Measurements from ENCODE around the gene DDX31. TPM values are rescaled to one million over a fixed set of nuclear protein-coding genes. Genes with fewer than 3 reads are reported as not detected.

Gene DDX31
- total and polyA plus RNA-seq, 9 donors, result 8.3 to 13.2 (median 9.0) TPM

DNA sequence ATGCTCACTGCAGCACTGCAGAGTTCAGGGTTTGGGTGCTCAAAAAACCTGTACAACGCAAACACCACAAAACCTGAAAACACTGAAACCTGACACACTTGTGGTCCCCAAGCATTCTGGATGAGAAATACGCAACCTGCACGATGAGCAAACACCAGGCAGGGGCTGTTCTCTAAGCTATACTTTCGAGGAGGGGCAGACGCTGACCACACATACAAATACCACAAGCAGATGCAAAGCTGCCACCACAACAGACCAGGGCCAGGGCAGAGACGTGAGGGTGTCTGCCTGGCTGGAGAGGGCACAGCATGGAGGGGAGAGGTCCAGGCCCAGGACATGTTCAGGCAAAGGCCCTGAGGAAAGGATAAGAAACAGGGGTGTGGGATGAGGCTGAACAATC lies 64.4 kb downstream of the DDX31 start:
- Histone ChIP-seq H3K36me3 (ENCODE audit: control insufficient read depth, insufficient read depth, low read length) (peaks cover 69% of the 10 kb centered on the region), H3K4me1 (ENCODE audit: control insufficient read depth, insufficient read depth, low read length) (no peaks in the 10 kb centered on the region), H3K27ac (ENCODE audit: low read length) (no peak overlapping the region), H3K4me3 (ENCODE audit: low read length) (no peak overlapping the region), H3K9me3 (replicated peaks; ENCODE audit: control insufficient read depth, low read depth, low read length) (no peaks in the 10 kb centered on the region), H3K27me3 (ENCODE audit: control insufficient read depth, insufficient read depth, low read length) (no peaks in the 10 kb centered on the region)
- no peak for DNase-seq
- 92% methylated on average over 2 of the region's 6 CpGs for WGBS (ENCODE audit: insufficient coverage)

DNA sequence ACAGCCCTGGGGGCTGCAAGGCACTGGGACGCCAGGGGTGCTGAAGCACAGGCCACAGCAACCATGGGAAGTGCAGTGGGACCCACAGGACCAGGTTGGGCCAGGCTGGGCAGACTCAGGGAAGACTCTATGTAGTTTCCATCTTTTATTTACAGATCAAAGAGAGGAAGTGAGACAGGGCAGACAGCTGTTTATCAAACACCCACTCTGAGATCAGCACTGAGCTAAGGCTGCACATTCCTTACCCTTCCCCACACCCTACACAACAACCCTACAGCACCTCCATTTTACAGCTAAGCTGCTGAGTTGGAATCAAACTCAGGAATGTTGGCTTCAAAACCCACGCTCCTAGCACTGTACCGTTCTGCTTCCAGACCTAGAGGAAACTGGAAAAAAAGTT lies 67.6 kb downstream of the DDX31 start:
- Histone ChIP-seq H3K9me3 (replicated peaks; ENCODE audit: control insufficient read depth, low read depth, low read length) (no peaks in the 10 kb centered on the region), H3K4me3 (ENCODE audit: low read length) (no peak overlapping the region), H3K36me3 (ENCODE audit: control insufficient read depth, insufficient read depth, low read length) (peaks cover 55% of the 10 kb centered on the region), H3K27me3 (ENCODE audit: control insufficient read depth, insufficient read depth, low read length) (no peaks in the 10 kb centered on the region), H3K4me1 (ENCODE audit: control insufficient read depth, insufficient read depth, low read length) (no peaks in the 10 kb centered on the region), H3K27ac (ENCODE audit: low read length) (no peak overlapping the region)
- DNase-seq, result no peak
- WGBS (ENCODE audit: insufficient coverage), result 71% methylated on average over 1 of the region's 3 CpGs

GRCh38 chr9:132600326-132600984 lies 69.3 kb downstream of the DDX31 start:
- no peaks in the 10 kb centered on the region for H3K27me3 ChIP-seq (ENCODE audit: control insufficient read depth, insufficient read depth, low read length)
- 95% methylated on average over 12 of the region's 12 CpGs for WGBS (ENCODE audit: insufficient coverage)
- no peak for DNase-seq
- H3K9me3 ChIP-seq (replicated peaks; ENCODE audit: control insufficient read depth, low read depth, low read length), result no peaks in the 10 kb centered on the region
- no peak overlapping the region for H3K4me3 ChIP-seq (ENCODE audit: low read length)
- peaks cover 50% of the 10 kb centered on the region for H3K36me3 ChIP-seq (ENCODE audit: control insufficient read depth, insufficient read depth, low read length)
- H3K27ac ChIP-seq (ENCODE audit: low read length), result no peak overlapping the region
- H3K4me1 ChIP-seq (ENCODE audit: control insufficient read depth, insufficient read depth, low read length), result no peaks in the 10 kb centered on the region

DNA sequence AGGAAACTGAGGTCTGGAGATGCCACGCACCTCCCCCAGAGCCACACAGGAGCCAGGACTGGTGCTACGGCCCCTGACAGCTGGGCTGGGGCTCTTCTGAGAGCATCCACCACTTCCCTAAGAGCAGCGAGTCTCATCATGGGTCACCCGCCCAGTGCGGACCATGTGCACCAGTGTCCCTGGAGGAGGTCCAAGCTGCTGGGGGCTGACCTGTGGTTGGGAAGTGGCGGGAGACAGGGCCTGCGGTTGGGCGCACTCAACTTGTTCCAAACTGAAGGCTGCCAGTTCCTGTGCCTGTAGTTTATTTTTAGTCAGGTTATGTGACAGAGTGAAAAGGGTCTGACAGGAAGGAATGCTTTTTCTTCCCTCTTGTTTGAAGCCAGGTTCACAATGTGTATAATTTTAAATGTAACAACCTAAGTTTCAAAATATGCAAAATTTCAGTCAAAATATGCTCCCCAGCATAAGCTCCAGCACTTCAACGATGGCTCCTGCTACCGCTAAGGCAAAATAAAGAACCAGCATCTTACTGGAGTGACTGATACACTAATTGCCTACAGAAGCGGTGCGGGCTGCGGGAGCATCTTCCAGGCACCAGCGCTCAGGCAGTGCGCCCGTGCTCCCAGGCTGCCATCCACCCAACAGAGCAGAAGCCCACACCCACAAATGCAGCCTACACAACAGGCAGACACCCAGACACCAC lies 72.6 kb downstream of the DDX31 start:
- Histone ChIP-seq H3K36me3 (ENCODE audit: control insufficient read depth, insufficient read depth, low read length) (peaks cover 47% of the 10 kb centered on the region), H3K27ac (ENCODE audit: low read length) (no peak overlapping the region)

DNA sequence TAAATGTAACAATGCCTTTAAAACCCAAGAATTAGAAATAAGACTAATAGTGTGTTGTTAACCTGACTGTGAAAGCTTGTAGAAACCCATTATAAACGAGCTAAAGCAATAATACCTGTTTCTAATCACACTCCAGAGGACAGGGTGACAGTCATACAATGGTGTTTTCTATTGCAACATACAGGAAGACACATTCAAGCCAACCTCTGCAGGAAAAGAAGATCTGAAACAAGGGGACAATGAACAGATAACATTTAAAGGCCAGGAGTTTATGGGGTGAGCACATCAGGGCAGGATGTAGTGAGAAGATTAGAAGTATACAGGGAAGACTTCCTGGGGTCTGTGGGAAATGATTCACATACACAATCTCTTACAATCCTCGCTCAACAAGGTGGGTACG lies 73.6 kb downstream of the DDX31 start:
- no CpG with 5 or more reads among the region's 3 CpGs for WGBS (ENCODE audit: insufficient coverage)
- Histone ChIP-seq H3K36me3 (ENCODE audit: control insufficient read depth, insufficient read depth, low read length) (peaks cover 40% of the 10 kb centered on the region), H3K27ac (ENCODE audit: low read length) (no peak overlapping the region), H3K4me3 (ENCODE audit: low read length) (no peak overlapping the region), H3K4me1 (ENCODE audit: control insufficient read depth, insufficient read depth, low read length) (no peaks in the 10 kb centered on the region), H3K9me3 (replicated peaks; ENCODE audit: control insufficient read depth, low read depth, low read length) (no peaks in the 10 kb centered on the region), H3K27me3 (ENCODE audit: control insufficient read depth, insufficient read depth, low read length) (peaks cover 22% of the 10 kb centered on the region)
- no peak for DNase-seq

More for the DNA sequence above, 72.6 kb downstream of the DDX31 start:
- Histone ChIP-seq H3K4me3 (ENCODE audit: low read length) (no peak overlapping the region), H3K27me3 (ENCODE audit: control insufficient read depth, insufficient read depth, low read length) (peaks cover 11% of the 10 kb centered on the region), H3K4me1 (ENCODE audit: control insufficient read depth, insufficient read depth, low read length) (no peaks in the 10 kb centered on the region), H3K9me3 (replicated peaks; ENCODE audit: control insufficient read depth, low read depth, low read length) (no peaks in the 10 kb centered on the region)
- no peak for DNase-seq
- 94% methylated on average over 14 of the region's 16 CpGs for WGBS (ENCODE audit: insufficient coverage)

- H3K9me3 ChIP-seq (replicated peaks; ENCODE audit: control insufficient read depth, low read depth, low read length), result no peaks in the 10 kb centered on the region
- DNase-seq, result no peak
- peaks cover 32% of the 10 kb centered on the region for H3K36me3 ChIP-seq (ENCODE audit: control insufficient read depth, insufficient read depth, low read length)
- 58% methylated on average over 3 of the region's 6 CpGs for WGBS (ENCODE audit: insufficient coverage)
- no peaks in the 10 kb centered on the region for H3K4me1 ChIP-seq (ENCODE audit: control insufficient read depth, insufficient read depth, low read length)
- no peak overlapping the region for H3K27ac ChIP-seq (ENCODE audit: low read length)
- H3K27me3 ChIP-seq (ENCODE audit: control insufficient read depth, insufficient read depth, low read length), result peaks cover 30% of the 10 kb centered on the region
- H3K4me3 ChIP-seq (ENCODE audit: low read length), result no peak overlapping the region
These were observed 74.5 kb downstream of the DDX31 start for GRCh38 chr9:132595319-132595718.

DNA sequence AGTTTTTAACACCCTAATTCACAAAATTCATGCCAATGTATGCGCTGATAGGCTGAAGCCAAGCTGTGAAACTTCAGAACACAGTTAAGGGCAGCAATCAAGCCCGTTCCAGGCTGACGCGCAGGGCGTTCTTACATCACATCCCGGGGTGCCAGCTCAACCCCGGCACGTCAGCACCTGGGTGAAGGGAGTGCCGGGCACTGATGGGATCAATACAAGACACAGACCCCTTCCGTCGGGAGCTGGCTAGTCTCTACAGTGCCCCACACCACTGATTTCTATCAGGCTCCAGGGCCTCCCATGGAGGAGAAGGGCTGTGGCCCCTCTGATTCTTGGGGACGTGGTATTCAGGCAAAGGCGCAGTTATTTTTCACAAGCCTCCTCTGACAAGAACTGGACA lies 75.4 kb downstream of the DDX31 start:
- WGBS (ENCODE audit: insufficient coverage), result 90% methylated on average over 11 of the region's 13 CpGs
- Histone ChIP-seq H3K9me3 (replicated peaks; ENCODE audit: control insufficient read depth, low read depth, low read length) (no peaks in the 10 kb centered on the region), H3K4me3 (ENCODE audit: low read length) (no peak overlapping the region), H3K36me3 (ENCODE audit: control insufficient read depth, insufficient read depth, low read length) (peaks cover 24% of the 10 kb centered on the region), H3K4me1 (ENCODE audit: control insufficient read depth, insufficient read depth, low read length) (peaks cover 3% of the 10 kb centered on the region), H3K27me3 (ENCODE audit: control insufficient read depth, insufficient read depth, low read length) (peaks cover 39% of the 10 kb centered on the region), H3K27ac (ENCODE audit: low read length) (no peak overlapping the region)
- no peak for DNase-seq

DNA sequence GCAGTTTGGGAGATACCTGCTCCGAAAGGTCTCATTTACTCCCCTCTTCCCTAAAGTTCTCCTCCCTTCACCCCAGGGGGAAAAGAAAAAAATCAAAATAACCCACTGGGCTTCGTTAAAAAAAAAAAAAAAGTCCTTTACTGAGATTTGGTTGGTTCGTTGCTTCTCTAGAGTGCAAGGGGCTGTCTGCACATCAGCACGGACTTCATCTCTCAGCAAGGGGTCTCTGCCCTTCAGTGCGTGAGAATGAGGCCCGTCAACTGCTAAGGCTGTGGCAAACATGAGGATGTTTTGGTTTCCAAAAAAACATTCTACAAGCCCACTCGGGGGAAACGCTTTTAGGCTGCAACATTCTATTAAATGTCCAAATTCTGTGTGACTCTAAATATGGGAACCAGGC lies 77.3 kb downstream of the DDX31 start:
- H3K27me3 ChIP-seq (ENCODE audit: control insufficient read depth, insufficient read depth, low read length), result peaks cover 59% of the 10 kb centered on the region
- H3K36me3 ChIP-seq (ENCODE audit: control insufficient read depth, insufficient read depth, low read length), result peaks cover 23% of the 10 kb centered on the region
- WGBS (ENCODE audit: insufficient coverage), result 34% methylated on average over 3 of the region's 8 CpGs

GRCh38 chr9:132591751-132592314 lies 78.0 kb downstream of the DDX31 start:
- Histone ChIP-seq H3K27me3 (ENCODE audit: control insufficient read depth, insufficient read depth, low read length) (peaks cover 65% of the 10 kb centered on the region), H3K27ac (ENCODE audit: low read length) (no peak overlapping the region), H3K36me3 (ENCODE audit: control insufficient read depth, insufficient read depth, low read length) (peaks cover 16% of the 10 kb centered on the region), H3K4me3 (ENCODE audit: low read length) (no peak overlapping the region), H3K4me1 (ENCODE audit: control insufficient read depth, insufficient read depth, low read length) (peaks cover 3% of the 10 kb centered on the region), H3K9me3 (replicated peaks; ENCODE audit: control insufficient read depth, low read depth, low read length) (no peaks in the 10 kb centered on the region)
- no CpG with 5 or more reads among the region's 9 CpGs for WGBS (ENCODE audit: insufficient coverage)
- DNase-seq, result no peak

More for the DNA sequence above, 77.3 kb downstream of the DDX31 start:
- no peaks in the 10 kb centered on the region for H3K9me3 ChIP-seq (replicated peaks; ENCODE audit: control insufficient read depth, low read depth, low read length)
- H3K4me1 ChIP-seq (ENCODE audit: control insufficient read depth, insufficient read depth, low read length), result peaks cover 3% of the 10 kb centered on the region
- no peak overlapping the region for H3K4me3 ChIP-seq (ENCODE audit: low read length)
- H3K27ac ChIP-seq (ENCODE audit: low read length), result no peak overlapping the region
- no peak for DNase-seq

- H3K36me3 ChIP-seq (ENCODE audit: control insufficient read depth, insufficient read depth, low read length), result peaks cover 13% of the 10 kb centered on the region
- no peak for DNase-seq
- H3K4me1 ChIP-seq (ENCODE audit: control insufficient read depth, insufficient read depth, low read length), result peaks cover 3% of the 10 kb centered on the region
- no CpG with 5 or more reads among the region's 6 CpGs for WGBS (ENCODE audit: insufficient coverage)
- no peaks in the 10 kb centered on the region for H3K9me3 ChIP-seq (replicated peaks; ENCODE audit: control insufficient read depth, low read depth, low read length)
- peaks cover 71% of the 10 kb centered on the region for H3K27me3 ChIP-seq (ENCODE audit: control insufficient read depth, insufficient read depth, low read length)
- no peak overlapping the region for H3K4me3 ChIP-seq (ENCODE audit: low read length)
- no peak overlapping the region for H3K27ac ChIP-seq (ENCODE audit: low read length)
These were observed 78.5 kb downstream of the DDX31 start for GRCh38 chr9:132591244-132591643.
